Medulla oblongata (tissue), 1 donor: ENCODE data around the gene CACNA1C.

Experiments used
- DNase-seq: peaks from one replicate; pipeline ENCODE4 v3.0.0-alpha.2; 2015; ENCODE audit errors: extremely low spot score

The CACNA1C gene

GRCh38 chr12:2171672-2172426, 119.1 kb downstream of the CACNA1C start:
- no peak for DNase-seq

GRCh38 chr12:2172491-2173214, 119.9 kb downstream of the CACNA1C start:
- DNase-seq = no peak

GRCh38 chr12:2173971-2174370, 121.2 kb downstream of the CACNA1C start:
- DNase-seq = no peak

GRCh38 chr12:2177003-2177402, 124.2 kb downstream of the CACNA1C start:
- no peak for DNase-seq

- DNase-seq = no peak
These were observed 125.0 kb downstream of the CACNA1C start for GRCh38 chr12:2177751-2178150.

GRCh38 chr12:2179058-2179457, 126.3 kb downstream of the CACNA1C start:
- DNase-seq = no peak

- peak; percentile 31 for DNase-seq
These were observed 127.4 kb downstream of the CACNA1C start for GRCh38 chr12:2179953-2180736.

- DNase-seq = no peak
These were observed 127.9 kb downstream of the CACNA1C start for GRCh38 chr12:2180737-2181082.

- DNase-seq = no peak
These were observed 131.1 kb downstream of the CACNA1C start for GRCh38 chr12:2183556-2184541.

- DNase-seq = no peak
These were observed 133.1 kb downstream of the CACNA1C start for GRCh38 chr12:2185751-2186341.

- no peak for DNase-seq
These were observed 134.6 kb downstream of the CACNA1C start for GRCh38 chr12:2187195-2187945.

GRCh38 chr12:2190085-2190484, 137.3 kb downstream of the CACNA1C start:
- no peak for DNase-seq

GRCh38 chr12:2190896-2191533, 138.2 kb downstream of the CACNA1C start:
- no peak for DNase-seq

GRCh38 chr12:2191534-2192153, 138.9 kb downstream of the CACNA1C start:
- no peak for DNase-seq

- no peak for DNase-seq
These were observed 139.4 kb downstream of the CACNA1C start for GRCh38 chr12:2192231-2192630.

GRCh38 chr12:2194060-2194459, 141.3 kb downstream of the CACNA1C start:
- no peak for DNase-seq

- no peak for DNase-seq
These were observed 141.8 kb downstream of the CACNA1C start for GRCh38 chr12:2194571-2194970.

GRCh38 chr12:2195085-2195484, 142.3 kb downstream of the CACNA1C start:
- no peak for DNase-seq

GRCh38 chr12:2198005-2198501, 145.3 kb downstream of the CACNA1C start:
- DNase-seq = no peak
